K562 (cell line): ENCODE results near the gene BBS1. TPM values are rescaled to one million over a fixed set of nuclear protein-coding genes. Genes with fewer than 3 reads are reported as not detected.
A peak's percentile ranks its signal among the peaks of the same experiment; 100 is the strongest.

Experiments
- ATAC-seq: fragments of 200-7000 bp; cut with Tn5 transposase; 3 replicates; pipeline ENCODE4 v1.9.1; 2020; ENCODE audit warnings: moderate library complexity
- BruUV-seq: library from RNA; stranded (reverse); fragments of 400-500 nt; replicated peaks from 2 replicates; lab custom pipeline; 2021; lab: Mats Ljungman, UMichigan
- CTCF ChIA-PET: fragments of 300-600 bp; formaldehyde crosslinking; extraction: SDS; loops from one replicate; lab custom pipeline; 2021; ENCODE audit warnings: low intra/inter-chr PET ratio; lab: Yijun Ruan, JAX
- POLR2A ChIA-PET: fragments of 300-600, 350-650 bp; sonication (Branson Sonifier 250); formaldehyde crosslinking; extraction: SDS; loops from one replicate; lab custom pipeline; 2021; ENCODE audit warnings: antibody characterized with exemption, inconsistent platforms; lab: Yijun Ruan, JAX
- DNase-seq, 4 experiments: peaks; one replicate each; pipeline versions ENCODE4 v3.0.0 to v3.0.0-alpha.2; 2011 to 2018; ENCODE audit warnings: low spot score in 3 of 4, mixed read lengths in 3 of 4; ENCODE audit errors: extremely low read depth in 1 of 4
- FAIRE-seq: peaks from 2 replicates; lab custom pipeline; 2011; peaks lifted over from hg19 to GRCh38; lab: Jason Lieb, UNC
- H2AFZ ChIP-seq: 2 replicates; pipeline ENCODE4 v1.6.0; 2011; ENCODE audit warnings: low read depth, low read length, control low read depth, inconsistent platforms
- H3K27ac ChIP-seq: fragments of 200-600 bp; 3 replicates; pipeline ENCODE4 v1.8.0; 2011; ENCODE audit warnings: low read depth, mild to moderate bottlenecking, control low read depth, inconsistent platforms, low read length, moderate library complexity, mixed read lengths; ENCODE audit errors: extremely low read depth
- H3K27me3 ChIP-seq, 2 experiments: fragments of 300-600 bp in 1 of 2; 2 replicates in 1 of 2; 3 replicates in 1 of 2; pipeline versions ENCODE4 v1.6.0 to v1.8.0; 2011; ENCODE audit warnings: inconsistent platforms in 2 of 2, low read length in 2 of 2, mild to moderate bottlenecking in 1 of 2, mixed read lengths in 1 of 2, moderate library complexity in 1 of 2; ENCODE audit not compliant: control insufficient read depth in 2 of 2, insufficient read depth in 2 of 2
- H3K36me3 ChIP-seq: fragments of 300-600 bp; 3 replicates; pipeline ENCODE4 v1.8.0; 2011; ENCODE audit warnings: mild to moderate bottlenecking, low read length, inconsistent platforms; ENCODE audit not compliant: control insufficient read depth, insufficient read depth
- H3K4me1 ChIP-seq, 2 experiments: fragments of 200-600 bp in 1 of 2; replicated peaks in 1 of 2; 2 replicates in 1 of 2; 3 replicates in 1 of 2; pipeline versions ENCODE4 v1.5.1 to v1.8.0; 2011; ENCODE audit warnings: inconsistent platforms in 2 of 2, low read length in 2 of 2, mild to moderate bottlenecking in 1 of 2, mixed read lengths in 1 of 2, moderate library complexity in 1 of 2; ENCODE audit not compliant: control insufficient read depth in 2 of 2, insufficient read depth in 2 of 2
- H3K4me2 ChIP-seq: 2 replicates; pipeline ENCODE4 v1.6.1; 2011; ENCODE audit warnings: low read length, control low read depth, inconsistent platforms, mixed read lengths; ENCODE audit not compliant: insufficient read depth
- H3K4me3 ChIP-seq: fragments of 200-600 bp; sonication (generic), shearing (Covaris generic); 2 replicates; pipeline ENCODE4 v1.5.1; 2016; ENCODE audit warnings: control low read depth, inconsistent platforms
- H3K79me2 ChIP-seq: fragments of 200-600 bp; 3 replicates; pipeline ENCODE4 v1.8.0; 2011; ENCODE audit warnings: low read length, inconsistent platforms; ENCODE audit not compliant: control insufficient read depth, insufficient read depth
- H3K9ac ChIP-seq, 2 experiments: 2 replicates each; pipeline versions ENCODE4 v1.6.0 to v1.6.1; 2011; ENCODE audit warnings: low read depth in 2 of 2, low read length in 2 of 2, control low read depth in 1 of 2, inconsistent platforms in 1 of 2, mild to moderate bottlenecking in 1 of 2, mixed read lengths in 1 of 2; ENCODE audit not compliant: insufficient read depth in 1 of 2
- H3K9me1 ChIP-seq: one replicate; pipeline ENCODE4 v1.6.0; 2011; ENCODE audit warnings: inconsistent platforms, mild to moderate bottlenecking, low read length, moderate library complexity; ENCODE audit not compliant: control insufficient read depth, insufficient read depth
- H3K9me3 ChIP-seq: replicated peaks from 2 replicates; pipeline ENCODE4 v1.5.1; 2011; ENCODE audit warnings: low read depth, low read length, inconsistent platforms; ENCODE audit not compliant: control insufficient read depth, insufficient read depth
- H4K20me1 ChIP-seq: replicated peaks from 2 replicates; pipeline ENCODE4 v1.6.1; 2011; ENCODE audit warnings: low read length, inconsistent platforms, mixed read lengths; ENCODE audit not compliant: control insufficient read depth, insufficient read depth
- GTF2E2 ChIP-seq: fragments of 200-800 bp; sonication (Bioruptor generic); IDR thresholded peaks from 2 replicates; pipeline ENCODE4 v1.6.1; 2016; ENCODE audit warnings: missing genetic modification characterization, missing compliant biosample characterization
- POLR2G ChIP-seq: fragments of 200-400 bp; formaldehyde crosslinking; IDR thresholded peaks from 2 replicates; pipeline ENCODE4 v1.6.1; 2017; ENCODE audit warnings: low read depth, mild to moderate bottlenecking, antibody characterized with exemption, low read length, moderate library complexity
- ZNF609 ChIP-seq: sonication (generic); formaldehyde crosslinking; IDR thresholded peaks from 2 replicates; pipeline ENCODE4 v1.8.1; 2023; ENCODE audit warnings: missing genetic modification reagents, mild to moderate bottlenecking, borderline replicate concordance
- ZNF655 ChIP-seq: fragments of 250-450 bp; sonication (Bioruptor Pico); IDR thresholded peaks from 2 replicates; pipeline ENCODE4 v1.5.0; 2021
- ZNF764 ChIP-seq: fragments of 250-450 bp; sonication (Bioruptor Pico); IDR thresholded peaks from 2 replicates; pipeline ENCODE4 v1.4.0; 2020; ENCODE audit warnings: low read depth, mild to moderate bottlenecking, moderate library complexity
- WGBS: fragments of 100-300 bp; shearing (Covaris generic); methylation state at CpG from one replicate; pipeline ENCODE4 v1.1.6; 2016; ENCODE audit warnings: low coverage, mixed read lengths; ENCODE audit not compliant: insufficient coverage; ENCODE audit errors: missing lambda C conversion rate; 5-methylcytosine and 5-hydroxymethylcytosine counted together
- in situ Hi-C: fragments of 300-500 bp; cut with MboI; formaldehyde crosslinking; loops from 4 replicates; pipeline ENCODE4 v1.15.0; 2018; ENCODE audit warnings: inconsistent platforms, mixed read lengths
- intact Hi-C: fragments of 100-400 bp; cut with micrococcal nuclease; formaldehyde crosslinking; loops from 2 replicates; pipeline ENCODE4 v1.14.2; 2022
- polyA plus RNA-seq, 8 experiments: library from polyadenylated mRNA; depleted of rRNA in 4 of 8; stranded (reverse) in 5 of 8; unstranded in 3 of 8; fragments of >200 nt; fragmentation: Nextera tagmentation in 2 of 8; fragmentation: Illumina TruSeq in 1 of 8; extraction: Ambion mirVana in 2 of 8; extraction: Trizol in 1 of 8; gene quantifications; 2 replicates each; pipeline versions ENCODE4 v1.2.1 to v1.2.3, GENCODE V29; 2011 to 2014; ENCODE audit warnings: inconsistent platforms in 1 of 8, missing spikeins in 1 of 8
- total RNA-seq, 7 experiments: library from RNA; depleted of rRNA in 6 of 7; stranded (reverse); fragments of >200 nt in 6 of 7; fragmentation: Illumina TruSeq in 2 of 7; extraction: Trizol in 2 of 7; gene quantifications; 2 replicates each; pipeline versions ENCODE4 v1.2.1 to v1.2.3, GENCODE V29; 2011 to 2021; ENCODE audit warnings: low replicate concordance in 1 of 7

BBS1 gene
- total and polyA plus RNA-seq, 9 of the 15 experiments (the other 6 are each of a cell fraction or from before 2014, with no cell fraction given) = 9.0 to 19.8 (median 12.1) TPM

- ChIA-PET POLR2A (interaction anchor here (3.0 kb wide), 1 partner anchor 15 kb away, joined by 12 read pairs; the partner anchor contains the start of gene ZDHHC24), CTCF (no interaction called here)
- no peaks in the 10 kb centered on the region for H3K27me3 ChIP-seq
- no peaks in the 10 kb centered on the region for H3K9me1 ChIP-seq
- in situ Hi-C loops (no loop called here), intact Hi-C loops (no loop called here)
- no peak overlapping the region for H2AFZ ChIP-seq
- no peak for DNase-seq
- no peaks in the 10 kb centered on the region for H3K36me3 ChIP-seq
- peaks cover 0 to 9% of the 10 kb centered on the region in 2 experiments; a peak in 1 of 5 replicates for H3K4me1 ChIP-seq
- WGBS = 75% methylated on average over 9 of the region's 10 CpGs
- no TSS peak for BruUV-seq
- H3K4me3 ChIP-seq = no peak overlapping the region
- no peak overlapping the region for H3K4me2 ChIP-seq
- peak; percentile 25; the same call in 1 of the 3 replicates for ATAC-seq
- no peaks in the 10 kb centered on the region for H4K20me1 ChIP-seq
- no peaks in the 10 kb centered on the region for H3K79me2 ChIP-seq
- no peaks in the 10 kb centered on the region for H3K9me3 ChIP-seq
- no peak overlapping the region for H3K27ac ChIP-seq
- peak overlapping the region in 1 of 2 experiments; percentile 32; a peak in 2 of 4 replicates for H3K9ac ChIP-seq
- TF ChIP-seq ZNF764 (CRISPR knock-in tag) (no peak), ZNF609 (CRISPR knock-in tag) (no peak), POLR2G (peak; percentile 29; the same call in 1 of the 2 replicates), GTF2E2 (tag) (no peak), ZNF655 (CRISPR knock-in tag) (no peak)
- FAIRE-seq = no peak
These were observed 20.7 kb downstream of the BBS1 start for GRCh38 chr11:66530927-66531709.
